HL-60 (cell line): ENCODE measurements around the gene DENND4B.

Experiments
- DNase-seq, 2 experiments: peaks; one replicate each; pipeline ENCODE4 v3.0.0-alpha.2; 2010 to 2020; ENCODE audit warnings: low read depth in 1 of 2, low spot score in 1 of 2
- H3K27ac ChIP-seq: fragments of 250-450 bp; sonication (Bioruptor Pico); replicated peaks from 2 replicates; pipeline ENCODE4 v1.5.1; 2020; ENCODE audit warnings: mild to moderate bottlenecking, moderate library complexity
- H3K27me3 ChIP-seq: fragments of 250-450 bp; sonication (Bioruptor Pico); 2 replicates; pipeline ENCODE4 v1.5.1; 2021; ENCODE audit warnings: mild to moderate bottlenecking, moderate library complexity; ENCODE audit not compliant: insufficient read depth, poor library complexity, severe bottlenecking
- H3K4me3 ChIP-seq: replicated peaks from 2 replicates; pipeline ENCODE4 v1.5.1; 2011; ENCODE audit warnings: mild to moderate bottlenecking, control low read depth, low read length; ENCODE audit not compliant: insufficient read depth
- CTCF ChIP-seq: IDR thresholded peaks from one replicate; pipeline ENCODE4 v1.5.1; 2011; ENCODE audit warnings: low read length, control low read depth, inconsistent platforms; ENCODE audit not compliant: insufficient read depth
- GABPA ChIP-seq: IDR thresholded peaks from 2 replicates; pipeline ENCODE4 v1.6.1; 2012; ENCODE audit warnings: low read depth
- POLR2AphosphoS5 ChIP-seq: IDR thresholded peaks from 2 replicates; pipeline ENCODE4 v1.6.1; 2012; ENCODE audit warnings: low read depth
- REST ChIP-seq: IDR thresholded peaks from 2 replicates; pipeline ENCODE4 v1.6.1; 2012; ENCODE audit warnings: low read depth; ENCODE audit not compliant: insufficient replicate concordance
- SPI1 ChIP-seq: IDR thresholded peaks from 2 replicates; pipeline ENCODE4 v1.6.1; 2012; ENCODE audit warnings: low read depth, mild to moderate bottlenecking, borderline replicate concordance

Gene DENND4B

DNA sequence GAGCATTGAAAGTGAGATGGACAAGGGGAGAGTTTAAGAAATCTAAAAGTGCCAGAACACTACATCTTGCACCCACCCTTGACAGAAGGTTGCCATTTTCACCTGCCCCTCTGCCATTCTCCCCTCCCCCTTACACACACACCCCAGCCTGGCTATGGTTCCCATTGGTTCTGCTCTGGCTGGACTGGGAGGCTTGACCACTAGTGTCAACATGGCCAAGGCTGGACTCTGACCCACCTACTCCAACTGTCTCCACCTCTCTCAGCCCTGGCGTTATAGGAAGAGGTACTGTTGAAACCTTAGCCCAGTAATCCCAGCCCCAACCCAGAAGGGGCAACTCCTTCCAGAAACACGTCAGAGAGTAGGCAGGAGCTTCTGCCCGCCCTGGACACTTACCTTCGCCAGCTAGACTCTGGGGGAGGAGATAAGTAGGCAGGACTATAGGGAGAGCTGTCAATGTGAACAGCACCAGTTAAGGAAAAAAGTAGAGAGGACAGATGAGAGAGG lies 7.4 kb upstream of the DENND4B start:
- no peak overlapping the region for H3K4me3 ChIP-seq
- no peak for DNase-seq
- no peaks in the 10 kb centered on the region for H3K27me3 ChIP-seq
- no peak overlapping the region for H3K27ac ChIP-seq
- no peak for TF ChIP-seq REST
- TF ChIP-seq POLR2AphosphoS5, result no peak
- no peak for TF ChIP-seq CTCF
- no peak for TF ChIP-seq GABPA

DNA sequence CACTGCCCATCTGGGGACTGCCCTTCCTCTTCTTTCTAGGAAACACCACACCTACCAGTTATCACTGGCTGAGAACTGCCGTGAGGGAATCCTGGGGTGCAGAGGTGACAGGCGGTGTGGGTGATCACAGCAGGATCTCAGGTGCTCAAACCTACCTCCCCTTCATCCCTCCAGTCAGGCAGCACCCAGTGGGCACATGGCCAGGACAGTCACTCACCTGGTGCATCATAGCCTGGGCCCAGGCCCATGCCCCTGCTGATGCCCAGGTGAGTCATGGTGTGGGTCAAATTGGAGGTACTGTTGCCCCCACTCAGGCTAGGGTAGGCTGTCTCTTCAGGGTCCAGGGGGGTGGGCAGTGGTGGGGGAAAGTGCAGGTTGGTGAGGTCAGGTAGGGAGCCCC lies 5.3 kb upstream of the DENND4B start:
- TF ChIP-seq CTCF (no peak), SPI1 (no peak), REST (no peak), POLR2AphosphoS5 (no peak), GABPA (no peak)
- no peaks in the 10 kb centered on the region for H3K27me3 ChIP-seq
- H3K27ac ChIP-seq, result no peak overlapping the region
- DNase-seq, result no peak
- H3K4me3 ChIP-seq, result no peak overlapping the region

GRCh38 chr1:153951183-153951582 lies 4.7 kb upstream of the DENND4B start:
- no peak overlapping the region for H3K4me3 ChIP-seq
- TF ChIP-seq GABPA (no peak), POLR2AphosphoS5 (no peak), REST (no peak), SPI1 (no peak), CTCF (no peak)
- H3K27ac ChIP-seq, result no peak overlapping the region
- H3K27me3 ChIP-seq, result no peaks in the 10 kb centered on the region
- DNase-seq, result no peak
